ENCODE data around the gene DYNLT2B.
"Not testable (repeated sequence)": the region's sequence is repeated elsewhere in the genome, so short reads cannot be mapped to it uniquely, and the experiment has no call there.

Gene DYNLT2B

DNA sequence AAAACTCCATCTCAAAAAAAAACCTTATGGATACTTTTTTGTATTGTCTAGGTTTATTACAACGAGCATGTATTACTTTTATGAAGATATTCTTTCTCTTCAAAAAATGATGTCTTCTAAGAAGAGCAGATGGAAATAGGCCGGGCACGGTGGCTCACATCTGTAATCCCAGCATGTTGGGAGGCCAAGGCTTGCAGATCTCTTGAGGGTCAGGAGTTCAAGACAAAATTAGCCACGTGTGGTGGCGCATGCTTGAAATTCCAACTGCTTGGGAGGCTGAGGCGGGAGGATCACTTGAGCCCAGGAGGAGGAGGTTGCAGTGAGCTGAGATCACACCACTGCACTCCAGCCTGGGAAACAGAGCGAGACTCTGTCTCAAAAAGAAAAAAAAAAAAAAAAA lies 4.0 kb downstream of the DYNLT2B start:
- H3K9me3 ChIP-seq (ENCODE audit: control insufficient read depth in 5 of 5, low read length in 5 of 5); H3K36me3 ChIP-seq (ENCODE audit: control insufficient read depth in 5 of 5, insufficient read depth in 5 of 5, low read length in 5 of 5); H3K27ac ChIP-seq (ENCODE audit: low read depth, low read length); H3K27me3 ChIP-seq (ENCODE audit: control insufficient read depth in 5 of 5, insufficient read depth in 4 of 5, low read length in 5 of 5); H3K9ac ChIP-seq (ENCODE audit: low read length in 5 of 5); H3K4me3 ChIP-seq (ENCODE audit: low read depth in 1 of 5, low read length in 5 of 5): not testable (repeated sequence)
- peaks cover 0 to 13% (median 4%) of the 10 kb centered on the region in 5 donors for H3K4me1 ChIP-seq (ENCODE audit: control insufficient read depth in 5 of 5, insufficient read depth in 5 of 5, low read length in 5 of 5)

DNA sequence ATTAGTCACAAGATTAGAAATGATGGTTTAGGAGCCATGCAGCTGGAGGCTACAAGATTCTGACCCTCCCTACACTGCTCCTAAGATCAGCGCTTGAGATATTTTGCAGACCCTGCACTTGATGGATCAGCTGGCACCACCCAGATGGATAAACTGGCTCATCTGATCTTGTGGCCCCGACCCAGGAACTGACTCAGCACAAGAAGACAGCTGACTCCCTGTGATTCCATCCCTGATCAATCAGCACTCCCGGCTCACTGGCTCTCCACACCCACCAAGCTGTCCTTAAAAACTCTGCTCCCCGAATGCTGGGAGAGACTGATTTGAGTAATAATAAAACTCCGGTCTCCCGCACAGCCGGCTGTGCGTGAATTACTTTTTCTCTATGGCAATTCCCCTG lies 15.1 kb downstream of the DYNLT2B start:
- not testable (repeated sequence) for H3K4me3 ChIP-seq (ENCODE audit: low read depth in 1 of 5, low read length in 5 of 5); H3K27ac ChIP-seq (ENCODE audit: low read depth, low read length); H3K36me3 ChIP-seq (ENCODE audit: control insufficient read depth in 5 of 5, insufficient read depth in 5 of 5, low read length in 5 of 5); H3K27me3 ChIP-seq (ENCODE audit: control insufficient read depth in 5 of 5, insufficient read depth in 4 of 5, low read length in 5 of 5); H3K9me3 ChIP-seq (ENCODE audit: control insufficient read depth in 5 of 5, low read length in 5 of 5); H3K9ac ChIP-seq (ENCODE audit: low read length in 5 of 5); H3K4me1 ChIP-seq (ENCODE audit: control insufficient read depth in 5 of 5, insufficient read depth in 5 of 5, low read length in 5 of 5)

DNA sequence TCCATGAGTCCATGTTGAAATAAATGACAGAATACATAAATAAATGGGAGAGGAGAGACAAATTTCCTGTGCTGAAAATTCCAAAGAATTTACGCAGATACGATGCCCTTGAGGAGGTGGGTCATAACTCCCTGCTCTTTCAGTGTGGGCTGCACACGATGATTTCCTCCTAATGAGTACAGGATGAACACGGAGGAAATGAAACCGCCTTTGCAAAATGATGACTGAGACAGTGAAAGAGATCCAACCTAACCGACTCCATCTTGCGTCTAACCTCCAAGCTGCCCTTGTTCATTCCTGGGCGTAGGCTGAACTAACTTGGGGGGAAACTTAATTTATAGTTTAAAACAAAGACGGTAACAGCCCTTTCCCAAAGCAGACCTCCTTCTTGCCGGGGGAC lies 15.5 kb downstream of the DYNLT2B start:
- H3K27ac ChIP-seq (ENCODE audit: low read depth, low read length); H3K36me3 ChIP-seq (ENCODE audit: control insufficient read depth in 5 of 5, insufficient read depth in 5 of 5, low read length in 5 of 5); H3K27me3 ChIP-seq (ENCODE audit: control insufficient read depth in 5 of 5, insufficient read depth in 4 of 5, low read length in 5 of 5); H3K4me3 ChIP-seq (ENCODE audit: low read depth in 1 of 5, low read length in 5 of 5); H3K9me3 ChIP-seq (ENCODE audit: control insufficient read depth in 5 of 5, low read length in 5 of 5); H3K4me1 ChIP-seq (ENCODE audit: control insufficient read depth in 5 of 5, insufficient read depth in 5 of 5, low read length in 5 of 5); H3K9ac ChIP-seq (ENCODE audit: low read length in 5 of 5): not testable (repeated sequence)

DNA sequence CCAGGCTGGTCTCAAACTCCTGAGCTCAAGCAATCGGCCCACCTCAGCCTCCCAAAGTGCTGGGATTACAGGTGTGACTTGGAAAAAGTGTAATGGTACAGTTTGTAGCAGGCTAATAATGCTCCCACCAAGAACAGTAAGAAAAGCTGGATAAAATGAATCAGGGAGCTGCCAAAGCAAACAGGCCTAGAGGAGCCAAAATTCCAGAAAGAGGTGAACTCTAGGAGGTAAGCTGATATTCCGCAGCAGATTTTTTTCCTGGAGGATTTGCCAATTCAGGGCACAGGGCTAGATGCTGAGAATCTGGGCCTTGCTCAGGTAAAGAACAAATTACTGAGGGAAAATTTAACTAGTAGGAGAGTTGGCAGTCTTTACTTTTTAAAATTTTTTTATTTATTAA lies 19.5 kb downstream of the DYNLT2B start:
- no peak overlapping the region for H3K9ac ChIP-seq (ENCODE audit: low read length in 5 of 5)
- no peak overlapping the region for H3K4me3 ChIP-seq (ENCODE audit: low read depth in 1 of 5, low read length in 5 of 5)
- no peaks in the 10 kb centered on the region for H3K4me1 ChIP-seq (ENCODE audit: control insufficient read depth in 5 of 5, insufficient read depth in 5 of 5, low read length in 5 of 5)
- no peaks in the 10 kb centered on the region for H3K9me3 ChIP-seq (ENCODE audit: control insufficient read depth in 5 of 5, low read length in 5 of 5)
- H3K36me3 ChIP-seq (ENCODE audit: control insufficient read depth in 5 of 5, insufficient read depth in 5 of 5, low read length in 5 of 5): no peaks in the 10 kb centered on the region
- no peak overlapping the region for H3K27ac ChIP-seq (ENCODE audit: low read depth, low read length)
- no peaks in the 10 kb centered on the region for H3K27me3 ChIP-seq (ENCODE audit: control insufficient read depth in 5 of 5, insufficient read depth in 4 of 5, low read length in 5 of 5)

DNA sequence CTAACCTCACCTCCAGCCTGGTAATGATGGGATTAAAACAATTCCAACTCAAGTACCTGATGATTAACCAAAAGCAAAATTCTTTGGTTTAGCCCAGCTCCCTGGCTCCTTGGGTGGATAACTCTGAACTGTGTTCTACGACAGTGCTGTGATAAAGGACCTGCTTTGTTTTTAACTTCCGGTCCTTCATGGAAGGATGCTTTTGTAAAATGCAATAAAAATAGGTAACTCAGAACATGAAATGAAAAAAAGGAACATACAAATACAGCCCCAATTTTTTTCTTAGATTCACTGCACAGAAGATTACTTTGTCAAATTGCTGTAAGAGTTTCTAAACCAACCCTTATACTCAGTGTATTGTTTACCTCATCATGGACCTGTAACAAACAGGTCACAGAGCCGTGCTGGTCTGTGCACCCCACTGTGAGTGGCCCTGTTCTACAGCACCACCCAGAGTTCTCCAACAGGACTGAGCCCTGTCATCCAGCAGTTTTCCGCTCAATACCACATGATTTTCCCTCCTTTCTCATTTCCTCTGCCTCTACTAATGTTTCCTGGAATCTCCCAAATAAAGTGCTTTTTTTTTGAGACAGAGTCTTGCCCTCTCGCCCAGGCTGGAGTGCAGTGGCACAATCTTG lies 25.6 kb downstream of the DYNLT2B start:
- Histone ChIP-seq H3K9ac (ENCODE audit: low read length in 5 of 5) (no peak overlapping the region), H3K27ac (ENCODE audit: low read depth, low read length) (no peak overlapping the region), H3K36me3 (ENCODE audit: control insufficient read depth in 5 of 5, insufficient read depth in 5 of 5, low read length in 5 of 5) (no peaks in the 10 kb centered on the region), H3K4me1 (ENCODE audit: control insufficient read depth in 5 of 5, insufficient read depth in 5 of 5, low read length in 5 of 5) (peaks cover 0 to 8% (median 5%) of the 10 kb centered on the region in 5 donors), H3K4me3 (ENCODE audit: low read depth in 1 of 5, low read length in 5 of 5) (no peak overlapping the region), H3K27me3 (ENCODE audit: control insufficient read depth in 5 of 5, insufficient read depth in 4 of 5, low read length in 5 of 5) (no peaks in the 10 kb centered on the region), H3K9me3 (ENCODE audit: control insufficient read depth in 5 of 5, low read length in 5 of 5) (no peaks in the 10 kb centered on the region)

DNA sequence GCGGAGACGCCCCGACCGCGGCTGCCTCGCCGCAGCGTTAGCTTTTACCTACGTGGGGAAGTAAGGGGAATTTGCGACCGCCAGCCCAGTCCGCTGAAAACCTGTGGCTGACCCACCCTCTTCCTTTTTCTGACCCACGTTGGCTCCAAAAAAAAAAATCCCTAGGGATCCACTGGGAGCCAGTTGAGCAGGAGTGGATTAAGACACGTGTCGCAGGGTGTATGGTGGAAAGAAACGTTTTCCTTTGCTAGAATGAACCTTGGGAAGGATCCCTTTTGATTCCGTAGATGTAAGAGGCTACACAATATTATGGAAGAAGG lies 29.9 kb downstream of the DYNLT2B start:
- Histone ChIP-seq H3K4me3 (ENCODE audit: low read depth in 1 of 5, low read length in 5 of 5) (peak overlapping the region; percentile 85 to 99 (median 95)), H3K9ac (ENCODE audit: low read length in 5 of 5) (peak overlapping the region; percentile 81 to 100 (median 97)), H3K27me3 (ENCODE audit: control insufficient read depth in 5 of 5, insufficient read depth in 4 of 5, low read length in 5 of 5) (no peaks in the 10 kb centered on the region), H3K36me3 (ENCODE audit: control insufficient read depth in 5 of 5, insufficient read depth in 5 of 5, low read length in 5 of 5) (no peaks in the 10 kb centered on the region), H3K9me3 (ENCODE audit: control insufficient read depth in 5 of 5, low read length in 5 of 5) (no peaks in the 10 kb centered on the region), H3K27ac (ENCODE audit: low read depth, low read length) (peak overlapping the region; percentile 96), H3K4me1 (ENCODE audit: control insufficient read depth in 5 of 5, insufficient read depth in 5 of 5, low read length in 5 of 5) (peaks cover 0 to 49% (median 44%) of the 10 kb centered on the region in 5 donors)

DNA sequence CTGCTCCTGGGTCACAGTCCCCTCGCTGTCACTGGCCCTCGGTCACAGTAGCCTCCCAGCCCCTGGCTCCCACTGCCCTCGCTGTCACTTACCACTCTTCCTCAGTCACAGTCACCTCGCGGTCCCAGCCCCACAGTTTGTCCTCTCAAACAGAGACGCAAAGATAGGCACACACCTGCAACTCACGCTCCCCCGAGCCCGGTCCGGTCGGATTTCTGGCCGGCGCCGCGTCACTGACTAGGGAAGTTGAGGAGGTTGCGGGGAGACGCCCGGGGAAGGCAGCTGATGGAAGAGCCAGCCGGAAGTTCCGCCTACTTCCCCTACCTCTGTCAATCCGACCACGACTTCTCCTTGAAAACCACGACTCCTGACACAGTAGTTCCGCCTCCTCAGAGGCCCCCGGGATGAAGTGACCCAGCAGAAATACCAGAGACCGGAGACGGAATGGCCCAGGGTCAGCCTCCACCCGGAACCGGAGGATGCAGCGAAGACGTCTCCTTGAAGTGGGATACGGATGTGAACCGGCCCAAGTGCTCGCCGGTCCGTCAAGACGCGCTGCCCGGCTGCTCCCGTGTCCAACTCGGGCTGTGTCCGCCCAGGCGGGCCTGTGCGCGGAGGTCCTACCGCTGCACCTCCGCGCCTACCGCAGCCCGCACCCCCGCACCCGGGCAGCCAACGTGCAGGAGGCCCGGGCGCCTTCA lies 30.4 kb downstream of the DYNLT2B start, which contains the start of gene PCYT1A:
TSS of gene PCYT1A (minus strand) at position 287 of the 701 bp plus-strand sequence. CDS start 17,195 bp downstream, outside the sequence.
- H3K4me1 ChIP-seq (ENCODE audit: control insufficient read depth in 5 of 5, insufficient read depth in 5 of 5, low read length in 5 of 5): peaks cover 0 to 54% (median 49%) of the 10 kb centered on the region in 5 donors
- peak within 1 kb of the TSS; percentile 81 to 100 (median 97) for H3K9ac ChIP-seq (ENCODE audit: low read length in 5 of 5)
- no peaks in the 10 kb centered on the region for H3K36me3 ChIP-seq (ENCODE audit: control insufficient read depth in 5 of 5, insufficient read depth in 5 of 5, low read length in 5 of 5)
- no peaks in the 10 kb centered on the region for H3K9me3 ChIP-seq (ENCODE audit: control insufficient read depth in 5 of 5, low read length in 5 of 5)
- H3K27me3 ChIP-seq (ENCODE audit: control insufficient read depth in 5 of 5, insufficient read depth in 4 of 5, low read length in 5 of 5): no peaks in the 10 kb centered on the region
- peak within 1 kb of the TSS; percentile 87 to 99 (median 95) for H3K4me3 ChIP-seq (ENCODE audit: low read depth in 1 of 5, low read length in 5 of 5)
- peak within 1 kb of the TSS; percentile 96 for H3K27ac ChIP-seq (ENCODE audit: low read depth, low read length)

DNA sequence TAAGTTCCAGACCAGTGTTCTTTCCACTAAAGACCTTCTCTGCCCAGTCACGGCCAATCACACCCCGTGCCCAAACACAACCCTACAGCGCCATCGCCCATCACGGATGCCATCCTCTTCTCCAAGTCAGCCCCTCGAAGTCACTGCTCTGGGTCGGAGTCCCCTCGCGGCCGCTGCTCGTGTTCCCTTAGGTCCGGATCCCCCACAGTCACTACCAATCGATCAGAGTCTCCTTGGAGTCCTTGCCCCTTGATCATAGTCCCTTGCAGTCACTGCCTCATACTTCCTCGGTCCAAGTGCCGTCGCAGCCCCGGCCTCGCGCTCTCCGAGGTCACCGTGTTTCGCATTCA lies 31.0 kb downstream of the DYNLT2B start:
- no peaks in the 10 kb centered on the region for H3K27me3 ChIP-seq (ENCODE audit: control insufficient read depth in 5 of 5, insufficient read depth in 4 of 5, low read length in 5 of 5)
- H3K36me3 ChIP-seq (ENCODE audit: control insufficient read depth in 5 of 5, insufficient read depth in 5 of 5, low read length in 5 of 5): no peaks in the 10 kb centered on the region
- H3K9ac ChIP-seq (ENCODE audit: low read length in 5 of 5): peak overlapping the region; percentile 81 to 100 (median 97)
- peak overlapping the region; percentile 96 for H3K27ac ChIP-seq (ENCODE audit: low read depth, low read length)
- no peaks in the 10 kb centered on the region for H3K9me3 ChIP-seq (ENCODE audit: control insufficient read depth in 5 of 5, low read length in 5 of 5)
- H3K4me1 ChIP-seq (ENCODE audit: control insufficient read depth in 5 of 5, insufficient read depth in 5 of 5, low read length in 5 of 5): peaks cover 0 to 59% (median 53%) of the 10 kb centered on the region in 5 donors
- H3K4me3 ChIP-seq (ENCODE audit: low read depth in 1 of 5, low read length in 5 of 5): peak overlapping the region; percentile 87 to 99 (median 95)

DNA sequence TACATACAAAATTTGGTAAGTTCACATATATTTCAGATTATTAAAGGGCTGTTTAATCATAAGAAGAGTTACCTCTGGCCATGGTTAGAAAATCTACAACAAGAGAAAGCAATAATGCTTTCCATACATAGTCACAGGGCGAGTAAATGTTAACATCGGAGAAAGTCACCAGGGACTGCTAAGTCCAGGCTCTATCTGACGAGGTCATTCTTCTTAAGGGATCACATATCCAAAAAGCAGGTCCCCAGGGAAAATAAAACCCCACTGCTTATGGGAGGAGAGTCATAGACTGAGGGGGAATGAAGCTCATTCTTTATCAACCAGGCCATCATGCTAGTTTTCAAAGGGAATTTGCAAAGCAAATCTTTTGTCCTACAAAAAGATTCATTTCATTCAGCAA lies 33.6 kb downstream of the DYNLT2B start:
- peak overlapping the region; percentile 82 for H3K27ac ChIP-seq (ENCODE audit: low read depth, low read length)
- H3K36me3 ChIP-seq (ENCODE audit: control insufficient read depth in 5 of 5, insufficient read depth in 5 of 5, low read length in 5 of 5): no peaks in the 10 kb centered on the region
- peaks cover 7 to 82% (median 76%) of the 10 kb centered on the region in 5 donors for H3K4me1 ChIP-seq (ENCODE audit: control insufficient read depth in 5 of 5, insufficient read depth in 5 of 5, low read length in 5 of 5)
- H3K9me3 ChIP-seq (ENCODE audit: control insufficient read depth in 5 of 5, low read length in 5 of 5): no peaks in the 10 kb centered on the region
- H3K9ac ChIP-seq (ENCODE audit: low read length in 5 of 5): peak overlapping the region in 1 of 5 donors; percentile 43
- H3K4me3 ChIP-seq (ENCODE audit: low read depth in 1 of 5, low read length in 5 of 5): no peak overlapping the region
- H3K27me3 ChIP-seq (ENCODE audit: control insufficient read depth in 5 of 5, insufficient read depth in 4 of 5, low read length in 5 of 5): no peaks in the 10 kb centered on the region

DNA sequence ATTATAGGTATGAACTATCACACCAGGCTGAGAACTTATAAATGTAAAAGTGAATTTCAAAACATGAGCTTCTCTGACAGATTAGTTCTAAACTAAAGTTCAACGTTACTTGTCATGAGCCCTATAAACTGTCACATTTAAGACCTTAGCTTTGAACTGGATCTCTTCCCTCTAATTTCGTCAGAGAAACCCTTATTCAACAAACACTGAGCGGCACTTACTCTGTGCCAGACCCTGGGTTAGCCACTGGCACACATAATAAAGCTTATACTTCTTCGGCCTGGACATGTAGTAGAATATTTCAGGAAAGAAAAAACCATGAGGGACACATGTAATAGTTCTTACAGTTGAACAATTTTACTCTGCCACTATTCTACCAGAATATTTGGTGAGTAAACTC lies 36.1 kb downstream of the DYNLT2B start:
- H3K27ac ChIP-seq (ENCODE audit: low read depth, low read length): peak overlapping the region; percentile 82
- H3K4me1 ChIP-seq (ENCODE audit: control insufficient read depth in 5 of 5, insufficient read depth in 5 of 5, low read length in 5 of 5): peaks cover 8 to 86% (median 81%) of the 10 kb centered on the region in 5 donors
- no peaks in the 10 kb centered on the region for H3K9me3 ChIP-seq (ENCODE audit: control insufficient read depth in 5 of 5, low read length in 5 of 5)
- no peak overlapping the region for H3K4me3 ChIP-seq (ENCODE audit: low read depth in 1 of 5, low read length in 5 of 5)
- H3K9ac ChIP-seq (ENCODE audit: low read length in 5 of 5): peak overlapping the region in 2 of 5 donors; percentile 4 to 35
- H3K27me3 ChIP-seq (ENCODE audit: control insufficient read depth in 5 of 5, insufficient read depth in 4 of 5, low read length in 5 of 5): no peaks in the 10 kb centered on the region
- H3K36me3 ChIP-seq (ENCODE audit: control insufficient read depth in 5 of 5, insufficient read depth in 5 of 5, low read length in 5 of 5): no peaks in the 10 kb centered on the region
